CD4-positive, alpha-beta T cell (primary cell): ENCODE data around the gene IKZF1. TPM values are rescaled to one million over a fixed set of nuclear protein-coding genes. Genes with fewer than 3 reads are reported as not detected.

Experiments
- ATAC-seq: fragments of 200-7000 bp; cut with Tn5 transposase; one replicate; pipeline ENCODE4 v1.10.0; 2022; ENCODE audit warnings: mild to moderate bottlenecking; ENCODE audit not compliant: poor library complexity
- CTCF ChIA-PET: fragments of 350-600 bp; sonication (Branson Sonifier 250); formaldehyde crosslinking; loops from one replicate; lab custom pipeline; 2021; ENCODE audit warnings: antibody characterized with exemption, inconsistent platforms; lab: Charles Lee
- POLR2A ChIA-PET: fragments of 350-600 bp; sonication (Branson Sonifier 250); formaldehyde crosslinking; loops from one replicate; lab custom pipeline; 2021; ENCODE audit warnings: antibody characterized with exemption, inconsistent platforms; lab: Charles Lee
- DNase-seq, 14 experiments: peaks; one replicate each; pipeline ENCODE4 v3.0.0-alpha.2; 2013 to 2020; ENCODE audit warnings: mixed read lengths in 2 of 14
- H3K27ac ChIP-seq, 2 donors: one replicate each; pipeline versions ENCODE4 v1.5.1 to v1.7.0; 2013; ENCODE audit warnings: low read length in 2 of 2, low read depth in 1 of 2, mild to moderate bottlenecking in 1 of 2
- H3K27me3 ChIP-seq, 2 experiments: 1 replicate in 1 of 2; 2 replicates in 1 of 2; pipeline versions ENCODE4 v1.6.1 to v1.7.0; 2013; ENCODE audit warnings: low read length in 2 of 2, control low read depth in 1 of 2, mild to moderate bottlenecking in 1 of 2, moderate library complexity in 1 of 2; ENCODE audit not compliant: insufficient read depth in 2 of 2, control insufficient read depth in 1 of 2
- H3K36me3 ChIP-seq: one replicate; pipeline ENCODE4 v1.6.1; 2013; ENCODE audit warnings: low read length, control low read depth; ENCODE audit not compliant: insufficient read depth
- H3K4me1 ChIP-seq: one replicate; pipeline ENCODE4 v1.6.1; 2013; ENCODE audit warnings: low read length, control low read depth; ENCODE audit not compliant: insufficient read depth
- H3K4me3 ChIP-seq: one replicate; pipeline ENCODE4 v1.5.1; 2013; ENCODE audit warnings: mild to moderate bottlenecking, low read length, moderate library complexity
- H3K9me3 ChIP-seq, 2 experiments: 1 replicate in 1 of 2; 2 replicates in 1 of 2; pipeline versions ENCODE4 v1.6.1 to v1.7.0; 2013; ENCODE audit warnings: low read length in 2 of 2, mild to moderate bottlenecking in 2 of 2, control low read depth in 1 of 2, moderate library complexity in 1 of 2; ENCODE audit not compliant: control insufficient read depth in 1 of 2, insufficient read depth in 1 of 2
- H3K27ac Mint-ChIP-seq: one replicate; pipeline ENCODE4 v1.8.0; 2020; ENCODE audit warnings: mixed read lengths
- H3K27me3 Mint-ChIP-seq: one replicate; pipeline ENCODE4 v1.8.0; 2021; ENCODE audit warnings: mixed read lengths
- H3K36me3 Mint-ChIP-seq: one replicate; pipeline ENCODE4 v1.8.0; 2021; ENCODE audit warnings: low read depth, mixed read lengths
- H3K4me1 Mint-ChIP-seq: one replicate; pipeline ENCODE4 v1.8.0; 2021; ENCODE audit warnings: low read depth, mixed read lengths
- H3K4me3 Mint-ChIP-seq: one replicate; pipeline ENCODE4 v1.8.0; 2020; ENCODE audit warnings: mild to moderate bottlenecking, mixed read lengths
- H3K9me3 Mint-ChIP-seq: one replicate; pipeline ENCODE4 v1.8.0; 2020; ENCODE audit warnings: mixed read lengths
- intact Hi-C, 2 experiments: fragments of 100-400 bp; cut with DNase I in 1 of 2; cut with micrococcal nuclease in 1 of 2; formaldehyde crosslinking; loops; one replicate each; pipeline versions ENCODE4 v1.15.1 to v1.9.0; 2023 to 2025; cut with DNase I, micrococcal nuclease
- total RNA-seq, 174 experiments: library from RNA in 2 of 174; stranded (reverse) in 2 of 174; gene quantifications; one replicate each; pipeline ENCODE4 v1.2.3 and lab custom pipeline; 2021 to 2026
- TF ChIP-seq, protein P1 (sequence below): fragments of 200-600 bp; IDR thresholded peaks from one replicate; pipeline ENCODE4 v1.8.0; 2022; ENCODE audit warnings: antibody characterized with exemption, mild to moderate bottlenecking

Gene IKZF1
- total RNA-seq, 2 experiments from 2014 or later: 297 to 300 TPM

- no peaks in the 10 kb centered on the region for H3K27me3 Mint-ChIP-seq
- peak overlapping the region; percentile 2 for H3K4me3 ChIP-seq
- H3K36me3 Mint-ChIP-seq: peaks cover 91% of the 10 kb centered on the region
- H3K27ac ChIP-seq: peak overlapping the region; percentile 86 to 95
- ATAC-seq (peak; percentile 13), DNase-seq (peak in 3 of 14 experiments; percentile 81 to 83 (median 83))
- peaks cover 98% of the 10 kb centered on the region for H3K4me1 Mint-ChIP-seq
- TF ChIP-seq, protein P1, sequence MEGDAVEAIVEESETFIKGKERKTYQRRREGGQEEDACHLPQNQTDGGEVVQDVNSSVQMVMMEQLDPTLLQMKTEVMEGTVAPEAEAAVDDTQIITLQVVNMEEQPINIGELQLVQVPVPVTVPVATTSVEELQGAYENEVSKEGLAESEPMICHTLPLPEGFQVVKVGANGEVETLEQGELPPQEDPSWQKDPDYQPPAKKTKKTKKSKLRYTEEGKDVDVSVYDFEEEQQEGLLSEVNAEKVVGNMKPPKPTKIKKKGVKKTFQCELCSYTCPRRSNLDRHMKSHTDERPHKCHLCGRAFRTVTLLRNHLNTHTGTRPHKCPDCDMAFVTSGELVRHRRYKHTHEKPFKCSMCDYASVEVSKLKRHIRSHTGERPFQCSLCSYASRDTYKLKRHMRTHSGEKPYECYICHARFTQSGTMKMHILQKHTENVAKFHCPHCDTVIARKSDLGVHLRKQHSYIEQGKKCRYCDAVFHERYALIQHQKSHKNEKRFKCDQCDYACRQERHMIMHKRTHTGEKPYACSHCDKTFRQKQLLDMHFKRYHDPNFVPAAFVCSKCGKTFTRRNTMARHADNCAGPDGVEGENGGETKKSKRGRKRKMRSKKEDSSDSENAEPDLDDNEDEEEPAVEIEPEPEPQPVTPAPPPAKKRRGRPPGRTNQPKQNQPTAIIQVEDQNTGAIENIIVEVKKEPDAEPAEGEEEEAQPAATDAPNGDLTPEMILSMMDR: no peak
- peak overlapping the region; percentile 90 for H3K4me3 Mint-ChIP-seq
- H3K27me3 ChIP-seq: no peaks in the 10 kb centered on the region
- intact Hi-C loops: loop anchor here (1.0 to 2.0 kb wide), 3 partner anchors 9 to 43 kb away; partner anchors contain the start of gene IKZF1 (in 1 of the 2)
- H3K9me3 Mint-ChIP-seq: no peaks in the 10 kb centered on the region
- H3K9me3 ChIP-seq: no peaks in the 10 kb centered on the region
- H3K36me3 ChIP-seq: peaks cover 66% of the 10 kb centered on the region
- H3K4me1 ChIP-seq: peaks cover 87% of the 10 kb centered on the region
- CTCF ChIA-PET: interaction anchor here (1.2 to 2.7 kb wide), 4 partner anchors 9 to 142 kb away, joined by 5 to 12 read pairs (median 8); no protein-coding TSS in a partner anchor
- POLR2A ChIA-PET: interaction anchor here (0.9 to 43.3 kb wide), 11 partner anchors 2 to 181 kb away, joined by 3 to 2111 read pairs (median 5); partner anchors contain the start of gene IKZF1
- H3K27ac Mint-ChIP-seq: no peak overlapping the region
Measured at GRCh38 chr7:50347693-50348092, 43.2 kb downstream of the IKZF1 start.

DNA sequence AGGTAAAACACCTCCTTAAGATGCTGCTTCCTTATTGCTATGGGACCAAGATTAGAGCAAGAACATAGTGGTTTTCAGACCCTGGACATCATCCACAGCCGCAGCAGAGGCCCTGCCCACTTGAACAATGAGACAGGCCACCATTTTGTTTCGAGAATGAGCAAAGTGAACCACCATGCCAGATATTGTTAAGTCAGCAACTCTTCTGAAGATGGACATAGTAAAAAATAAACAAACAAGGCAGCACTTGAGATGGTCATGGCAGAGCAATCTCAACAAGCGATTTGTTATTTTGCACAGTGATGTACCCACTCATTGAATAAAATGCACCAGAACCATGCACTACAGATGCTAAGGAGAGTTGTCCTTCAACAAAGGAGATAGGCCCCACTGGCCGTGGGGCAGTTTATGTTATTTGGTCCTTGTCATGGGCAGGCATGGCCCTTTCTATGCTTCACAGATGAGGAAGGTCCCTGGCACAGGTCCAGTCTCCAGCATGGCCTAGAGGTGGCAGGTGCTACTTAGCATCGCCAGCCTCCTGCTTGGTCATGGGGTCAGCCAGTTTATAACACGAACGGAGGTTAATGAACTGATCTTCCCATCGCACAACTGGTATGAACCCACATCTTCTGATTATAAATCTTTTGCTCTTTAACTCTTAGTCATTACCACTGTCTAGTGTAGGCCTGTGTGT, 44.1 kb downstream of the IKZF1 start:
- Histone ChIP-seq H3K36me3 (peaks cover 69% of the 10 kb centered on the region), H3K4me1 (peaks cover 89% of the 10 kb centered on the region), H3K4me3 (no peak overlapping the region), H3K27ac (peak overlapping the region; percentile 86 to 95), H3K27me3 (no peaks in the 10 kb centered on the region), H3K9me3 (no peaks in the 10 kb centered on the region)
- ChIA-PET CTCF (interaction anchor here (2.3 to 3.3 kb wide), 3 partner anchors 10 to 143 kb away, joined by 8 to 12 read pairs (median 11); no protein-coding TSS in a partner anchor), POLR2A (interaction anchor here (1.1 to 43.3 kb wide), 5 partner anchors 3 to 82 kb away, joined by 4 to 2111 read pairs (median 962); partner anchors contain the start of gene IKZF1)
- ATAC-seq (no peak), DNase-seq (no peak)
- H3K27ac Mint-ChIP-seq: no peak overlapping the region
- H3K27me3 Mint-ChIP-seq: no peaks in the 10 kb centered on the region
- TF ChIP-seq, protein P1: no peak
- H3K9me3 Mint-ChIP-seq: no peaks in the 10 kb centered on the region
- peak overlapping the region; percentile 90 for H3K4me3 Mint-ChIP-seq
- peaks cover 90% of the 10 kb centered on the region for H3K36me3 Mint-ChIP-seq
- intact Hi-C loops: loop anchor here in 1 of 2 experiments (2.0 kb wide), 1 partner anchor 16 kb away; no protein-coding TSS in a partner anchor
- peaks cover 98% of the 10 kb centered on the region for H3K4me1 Mint-ChIP-seq

DNA sequence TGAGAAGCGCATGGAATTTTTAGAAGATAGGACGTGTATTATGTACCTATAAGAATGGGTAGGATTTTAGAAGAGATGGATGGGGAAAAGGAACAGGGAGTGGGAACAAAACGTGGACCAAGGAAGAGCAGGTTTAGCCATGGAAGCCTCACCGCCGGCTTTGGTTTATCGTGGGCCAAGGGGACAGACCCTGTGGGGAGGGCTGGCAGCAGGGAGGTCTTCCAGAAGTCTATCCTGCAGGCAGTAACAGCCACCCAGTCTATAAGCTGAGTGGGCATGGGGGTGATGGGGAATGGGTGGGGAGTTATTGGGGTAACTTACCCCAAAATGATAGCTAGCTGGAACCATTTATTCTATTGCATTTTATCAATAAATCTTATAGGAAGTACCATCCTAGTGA, 44.9 kb downstream of the IKZF1 start:
- Mint-ChIP-seq H3K36me3 (peaks cover 90% of the 10 kb centered on the region), H3K27ac (no peak overlapping the region), H3K9me3 (no peaks in the 10 kb centered on the region), H3K4me3 (peak overlapping the region; percentile 46), H3K4me1 (peaks cover 98% of the 10 kb centered on the region), H3K27me3 (no peaks in the 10 kb centered on the region)
- Histone ChIP-seq H3K4me3 (no peak overlapping the region), H3K36me3 (peaks cover 69% of the 10 kb centered on the region), H3K4me1 (peaks cover 89% of the 10 kb centered on the region), H3K27ac (peak overlapping the region; percentile 86 to 95), H3K9me3 (no peaks in the 10 kb centered on the region), H3K27me3 (no peaks in the 10 kb centered on the region)
- no peak for DNase-seq
- CTCF ChIA-PET: interaction anchor here (0.7 to 3.4 kb wide), 4 partner anchors 9 to 143 kb away, joined by 3 to 15 read pairs (median 12); no protein-coding TSS in a partner anchor
- TF ChIP-seq, protein P1: no peak
- intact Hi-C loops: loop anchor here in 1 of 2 experiments (2.0 kb wide), 1 partner anchor 15 kb away; no protein-coding TSS in a partner anchor
- POLR2A ChIA-PET: interaction anchor here (1.1 to 43.3 kb wide), 5 partner anchors 3 to 144 kb away, joined by 4 to 2111 read pairs (median 962); partner anchors contain the start of gene IKZF1
- ATAC-seq: no peak
